HepG2 (cell line): Measurements from ENCODE around the gene RABGGTA. TPM values are rescaled to one million over a fixed set of nuclear protein-coding genes. Genes with fewer than 3 reads are reported as not detected.

Source experiments
- ATF2 ChIP-seq: sonication (generic); formaldehyde crosslinking; IDR thresholded peaks from 2 replicates; pipeline ENCODE4 v1.4.0; 2020; ENCODE audit warnings: missing genetic modification reagents
- CC2D1A ChIP-seq: sonication (generic); formaldehyde crosslinking; IDR thresholded peaks from 2 replicates; pipeline ENCODE4 v1.8.1; 2023; ENCODE audit warnings: mild to moderate bottlenecking, missing genetic modification reagents
- HNF1B ChIP-seq: sonication (generic); formaldehyde crosslinking; IDR thresholded peaks from 2 replicates; pipeline ENCODE4 v1.5.1; 2020; ENCODE audit warnings: mild to moderate bottlenecking, moderate library complexity, missing genetic modification reagents
- JUN ChIP-seq: sonication (generic); formaldehyde crosslinking; IDR thresholded peaks from 2 replicates; pipeline ENCODE4 v1.4.0; 2020; ENCODE audit warnings: mild to moderate bottlenecking, missing genetic modification reagents
- NFKB2 ChIP-seq: sonication (generic); formaldehyde crosslinking; IDR thresholded peaks from 2 replicates; pipeline ENCODE4 v1.4.0; 2020; ENCODE audit warnings: missing genetic modification reagents, borderline replicate concordance
- THAP11 ChIP-seq: IDR thresholded peaks from 2 replicates; pipeline ENCODE4 v1.6.1; 2016; ENCODE audit warnings: missing biosample characterization, missing genetic modification reagents
- TOPORS ChIP-seq: sonication (generic); formaldehyde crosslinking; IDR thresholded peaks from 2 replicates; pipeline ENCODE4 v1.8.0; 2023; ENCODE audit warnings: mild to moderate bottlenecking, missing genetic modification reagents
- ZNF318 ChIP-seq: sonication (generic); formaldehyde crosslinking; IDR thresholded peaks from 2 replicates; pipeline ENCODE4 v1.4.0; 2020; ENCODE audit warnings: mild to moderate bottlenecking, missing genetic modification reagents
- ZNF333 ChIP-seq: sonication (generic); formaldehyde crosslinking; IDR thresholded peaks from 2 replicates; pipeline ENCODE4 v1.4.0; 2020; ENCODE audit warnings: mild to moderate bottlenecking, missing genetic modification reagents, borderline replicate concordance
- ZNF446 ChIP-seq: sonication (generic); formaldehyde crosslinking; IDR thresholded peaks from 2 replicates; pipeline ENCODE4 v1.5.0; 2020; ENCODE audit warnings: mild to moderate bottlenecking, missing genetic modification reagents
- ZNF512 ChIP-seq: sonication (generic); formaldehyde crosslinking; IDR thresholded peaks from 2 replicates; pipeline ENCODE4 v1.4.0; 2020; ENCODE audit warnings: mild to moderate bottlenecking, missing genetic modification reagents
- ZNF563 ChIP-seq: sonication (generic); formaldehyde crosslinking; IDR thresholded peaks from 2 replicates; pipeline ENCODE4 v1.8.0; 2022; ENCODE audit warnings: mild to moderate bottlenecking, moderate library complexity, missing genetic modification reagents
- ZNF672 ChIP-seq: sonication (generic); formaldehyde crosslinking; IDR thresholded peaks from 2 replicates; pipeline ENCODE4 v1.8.1; 2022; ENCODE audit warnings: missing genetic modification reagents
- ZNF709 ChIP-seq: sonication (generic); formaldehyde crosslinking; IDR thresholded peaks from 2 replicates; pipeline ENCODE4 v1.5.0; 2020; ENCODE audit warnings: mild to moderate bottlenecking, missing genetic modification reagents
- ZNF790 ChIP-seq: sonication (generic); formaldehyde crosslinking; IDR thresholded peaks from 2 replicates; pipeline ENCODE4 v1.8.0; 2022; ENCODE audit warnings: missing genetic modification reagents, mild to moderate bottlenecking, borderline replicate concordance
- ZNF878 ChIP-seq: sonication (generic); formaldehyde crosslinking; IDR thresholded peaks from 2 replicates; pipeline ENCODE4 v1.8.1; 2023; ENCODE audit warnings: mild to moderate bottlenecking, missing genetic modification reagents, moderate library complexity
- polyA plus RNA-seq, 8 experiments: library from polyadenylated mRNA; depleted of rRNA in 3 of 8; stranded (reverse) in 7 of 8; unstranded in 1 of 8; fragments of >200 nt; fragmentation: Illumina TruSeq in 4 of 8; extraction: Trizol in 4 of 8; gene quantifications; 2 replicates each; pipeline versions ENCODE4 v1.2.1 to v1.2.3, GENCODE V29; 2011 to 2016; ENCODE audit warnings: low read depth in 4 of 8, missing spikeins in 1 of 8, mixed read lengths in 1 of 8; ENCODE audit not compliant: insufficient read depth in 1 of 8
- total RNA-seq, 5 experiments: library from RNA; depleted of rRNA; stranded (reverse); fragments of >200 nt; fragmentation: Illumina TruSeq; extraction: Trizol; gene quantifications; 2 replicates each; pipeline ENCODE4 v1.2.3, GENCODE V29; 2016; ENCODE audit warnings: low read depth in 1 of 5

Gene RABGGTA
- total and polyA plus RNA-seq, 2 of the 13 experiments (the other 11 are each of a cell fraction or from before 2014, with no cell fraction given) = 57.9 to 90.8 TPM

GRCh38 chr14:24255931-24256711, 15.3 kb downstream of the RABGGTA start (continued):
- TF ChIP-seq ATF2 (CRISPR knock-in tag) = 0 out of 2 replicates have a peak, but pooled peaks have one; percentile 28
- TF ChIP-seq ZNF333 (CRISPR knock-in tag) = peak; percentile 48; the same call in 1 of the 2 replicates
- TF ChIP-seq ZNF318 (CRISPR knock-in tag) = peak; percentile 91
- TF ChIP-seq ZNF446 (CRISPR knock-in tag) = peak; percentile 61
- no peak for TF ChIP-seq CC2D1A (CRISPR knock-in tag)
- no peak for TF ChIP-seq JUN
- TF ChIP-seq ZNF672 (CRISPR knock-in tag) = no peak
- 0 out of 2 replicates have a peak, but pooled peaks have one; percentile 32 for TF ChIP-seq ZNF790 (CRISPR knock-in tag)
- TF ChIP-seq NFKB2 (CRISPR knock-in tag) = peak; percentile 44; the same call in 1 of the 2 replicates
- TF ChIP-seq THAP11 (CRISPR knock-in tag) = peak; percentile 26; the same call in 1 of the 2 replicates
- peak; percentile 73; the same call in 1 of the 2 replicates for TF ChIP-seq HNF1B (CRISPR knock-in tag)
- peak; percentile 49; the same call in 1 of the 2 replicates for TF ChIP-seq ZNF563 (CRISPR knock-in tag)
- peak; percentile 76 for TF ChIP-seq ZNF709 (CRISPR knock-in tag)
- peak; percentile 49 for TF ChIP-seq TOPORS (CRISPR knock-in tag)
- peak; percentile 79; the same call in 1 of the 2 replicates for TF ChIP-seq ZNF878 (CRISPR knock-in tag)
- no peak for TF ChIP-seq ZNF512 (CRISPR knock-in tag)
